ENCODE data around the gene IL11.
A peak's percentile ranks its signal among the peaks of the same experiment; 100 is the strongest.

DNA sequence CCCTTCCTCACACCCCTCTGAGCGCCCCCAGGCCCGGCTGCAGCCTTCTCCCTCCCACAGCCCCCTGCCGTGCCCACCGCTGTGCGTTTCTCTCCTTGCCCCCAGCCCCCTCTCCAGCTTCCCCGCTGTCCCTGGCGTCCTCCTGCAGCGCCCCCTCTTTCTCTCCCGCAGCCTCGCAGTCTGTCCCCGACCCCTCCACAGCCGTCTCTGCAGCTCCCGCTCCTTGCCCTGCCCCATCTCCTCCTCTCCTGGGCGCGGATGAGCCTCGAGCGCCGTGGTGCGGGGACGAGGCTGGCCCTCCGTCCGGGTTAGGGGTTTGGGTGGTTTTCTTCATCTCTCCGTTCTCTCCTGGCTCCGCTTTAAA is 29.5 kb downstream of the IL11 start:
- no peak for TF ChIP-seq POLR2A (IDR thresholded peaks at IDR 0.05)
- TF ChIP-seq, protein P1, sequence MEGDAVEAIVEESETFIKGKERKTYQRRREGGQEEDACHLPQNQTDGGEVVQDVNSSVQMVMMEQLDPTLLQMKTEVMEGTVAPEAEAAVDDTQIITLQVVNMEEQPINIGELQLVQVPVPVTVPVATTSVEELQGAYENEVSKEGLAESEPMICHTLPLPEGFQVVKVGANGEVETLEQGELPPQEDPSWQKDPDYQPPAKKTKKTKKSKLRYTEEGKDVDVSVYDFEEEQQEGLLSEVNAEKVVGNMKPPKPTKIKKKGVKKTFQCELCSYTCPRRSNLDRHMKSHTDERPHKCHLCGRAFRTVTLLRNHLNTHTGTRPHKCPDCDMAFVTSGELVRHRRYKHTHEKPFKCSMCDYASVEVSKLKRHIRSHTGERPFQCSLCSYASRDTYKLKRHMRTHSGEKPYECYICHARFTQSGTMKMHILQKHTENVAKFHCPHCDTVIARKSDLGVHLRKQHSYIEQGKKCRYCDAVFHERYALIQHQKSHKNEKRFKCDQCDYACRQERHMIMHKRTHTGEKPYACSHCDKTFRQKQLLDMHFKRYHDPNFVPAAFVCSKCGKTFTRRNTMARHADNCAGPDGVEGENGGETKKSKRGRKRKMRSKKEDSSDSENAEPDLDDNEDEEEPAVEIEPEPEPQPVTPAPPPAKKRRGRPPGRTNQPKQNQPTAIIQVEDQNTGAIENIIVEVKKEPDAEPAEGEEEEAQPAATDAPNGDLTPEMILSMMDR (IDR thresholded peaks at IDR 0.05) = peak in 2 of 5 experiments; percentile 10 to 22
- no peak for TF ChIP-seq EP300 (IDR thresholded peaks at IDR 0.05)

Data from tibial nerve (tissue), 4 donors.